K562 (cell line): ENCODE results near the gene IPO11. TPM values are rescaled to one million over a fixed set of nuclear protein-coding genes. Genes with fewer than 3 reads are reported as not detected.

ENCODE experiments used
- CCAR2 ChIP-seq: fragments of 200-400 bp; formaldehyde crosslinking; IDR thresholded peaks from 2 replicates; pipeline ENCODE4 v1.6.1; 2017; ENCODE audit warnings: mild to moderate bottlenecking, low read depth, low read length
- CSDE1 ChIP-seq, 2 experiments: fragments of 450-650 bp; IDR thresholded peaks; 2 replicates each; pipeline ENCODE4 v1.6.1; 2016; ENCODE audit warnings: mild to moderate bottlenecking in 1 of 2
- ELK3 ChIP-seq: fragments of 450-650 bp; formaldehyde crosslinking; IDR thresholded peaks from 2 replicates; pipeline ENCODE4 v1.4.0; 2020; ENCODE audit warnings: mild to moderate bottlenecking
- EWSR1 ChIP-seq: fragments of 450-650 bp; IDR thresholded peaks from 2 replicates; pipeline ENCODE4 v1.6.1; 2018; ENCODE audit warnings: borderline replicate concordance, mild to moderate bottlenecking, low read depth, moderate library complexity; ENCODE audit not compliant: partially characterized antibody
- FOXO4 ChIP-seq: fragments of 450-650 bp; formaldehyde crosslinking; IDR thresholded peaks from 2 replicates; pipeline ENCODE4 v1.4.0; 2020; ENCODE audit warnings: mild to moderate bottlenecking, moderate library complexity
- GTF2A2 ChIP-seq: IDR thresholded peaks from 2 replicates; pipeline ENCODE4 v1.6.1; 2016; ENCODE audit warnings: mild to moderate bottlenecking, missing genetic modification characterization, missing compliant biosample characterization
- KAT7 ChIP-seq: sonication (generic); formaldehyde crosslinking; IDR thresholded peaks from 2 replicates; pipeline ENCODE4 v1.8.0; 2022; ENCODE audit warnings: missing genetic modification reagents, mild to moderate bottlenecking, borderline replicate concordance
- MLLT1 ChIP-seq, 2 experiments: fragments of 450-650 bp; IDR thresholded peaks; 2 replicates each; pipeline ENCODE4 v1.6.1; 2016
- NR1H2 ChIP-seq: sonication (generic); formaldehyde crosslinking; IDR thresholded peaks from 2 replicates; pipeline ENCODE4 v1.4.0; 2020; ENCODE audit warnings: mild to moderate bottlenecking, missing genetic modification reagents
- PML ChIP-seq: IDR thresholded peaks from 2 replicates; pipeline ENCODE4 v1.6.1; 2012; ENCODE audit warnings: low read length, inconsistent platforms
- TRIM24 ChIP-seq, 2 experiments: fragments of 450-650 bp; IDR thresholded peaks; 2 replicates each; pipeline ENCODE4 v1.6.1; 2016
- ZNF316 ChIP-seq: fragments of 450-650 bp; IDR thresholded peaks from 2 replicates; pipeline ENCODE4 v1.6.1; 2016
- ZNF318 ChIP-seq, 2 experiments: fragments of 450-650 bp; IDR thresholded peaks; 2 replicates each; pipeline ENCODE4 v1.6.1; 2016; ENCODE audit warnings: mild to moderate bottlenecking in 2 of 2, borderline replicate concordance in 1 of 2, low read depth in 1 of 2, moderate library complexity in 1 of 2
- polyA plus RNA-seq, 8 experiments: library from polyadenylated mRNA; depleted of rRNA in 4 of 8; stranded (reverse) in 5 of 8; unstranded in 3 of 8; fragments of >200 nt; fragmentation: Nextera tagmentation in 2 of 8; fragmentation: Illumina TruSeq in 1 of 8; extraction: Ambion mirVana in 2 of 8; extraction: Trizol in 1 of 8; gene quantifications; 2 replicates each; pipeline versions ENCODE4 v1.2.1 to v1.2.3, GENCODE V29; 2011 to 2014; ENCODE audit warnings: inconsistent platforms in 1 of 8, missing spikeins in 1 of 8
- total RNA-seq, 7 experiments: library from RNA; depleted of rRNA in 6 of 7; stranded (reverse); fragments of >200 nt in 6 of 7; fragmentation: Illumina TruSeq in 2 of 7; extraction: Trizol in 2 of 7; gene quantifications; 2 replicates each; pipeline versions ENCODE4 v1.2.1 to v1.2.3, GENCODE V29; 2011 to 2021; ENCODE audit warnings: low replicate concordance in 1 of 7

IPO11 gene
- total and polyA plus RNA-seq, 9 of the 15 experiments (the other 6 are each of a cell fraction or from before 2014, with no cell fraction given) = 38.7 to 96.0 (median 70.9) TPM

DNA sequence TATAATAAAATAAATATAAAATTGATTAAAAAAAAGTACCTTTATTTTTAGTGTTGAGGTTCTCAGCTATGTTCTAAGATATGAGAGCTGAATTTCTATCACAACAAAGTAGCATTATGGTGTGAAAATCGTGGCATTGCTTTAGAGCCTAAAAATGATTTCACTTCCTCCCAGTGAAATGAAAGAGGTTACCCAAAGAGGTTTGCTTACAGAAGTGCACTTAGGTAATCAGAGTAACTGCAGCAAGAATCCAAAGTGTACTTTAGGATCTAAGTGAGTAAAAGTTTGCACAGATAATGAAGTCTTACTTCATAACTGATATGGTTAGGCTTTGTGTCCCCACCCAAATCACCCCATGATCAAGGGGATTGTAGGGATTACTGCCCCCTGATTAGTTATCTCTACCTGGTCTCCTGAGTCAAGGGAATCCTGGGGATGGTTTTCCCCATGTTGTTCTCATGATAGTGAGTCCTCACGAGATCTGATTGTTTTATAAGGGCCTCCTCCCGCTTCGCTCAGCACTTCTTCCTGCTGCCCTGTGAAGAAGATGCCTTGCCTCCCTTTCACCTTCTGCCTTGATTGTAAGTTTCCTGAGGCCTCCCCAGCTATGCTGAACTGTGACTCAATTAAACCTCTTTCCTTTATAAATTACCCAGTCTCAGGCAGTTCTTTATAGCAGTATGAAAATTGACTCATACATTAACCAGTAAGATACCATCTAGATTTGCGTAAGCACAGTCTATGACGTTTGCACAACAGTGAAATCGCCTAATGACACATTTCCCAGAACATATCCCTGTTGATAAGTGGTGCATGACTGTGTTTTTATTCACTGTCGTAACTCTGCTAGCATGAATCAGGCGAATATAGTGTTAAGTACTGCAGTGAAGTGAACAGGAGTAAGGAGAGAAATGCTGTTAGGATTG is 125.7 kb downstream of the IPO11 start (continued):
- TF ChIP-seq CSDE1 (IDR thresholded peaks at IDR 0.05) (no peak), MLLT1 (IDR thresholded peaks at IDR 0.05) (no peak), GTF2A2 (tag) (no peak), KAT7 (CRISPR knock-in tag) (no peak), CCAR2 (no peak), NR1H2 (CRISPR knock-in tag) (no peak), EWSR1 (no peak), ELK3 (CRISPR knock-in tag) (no peak), TRIM24 (IDR thresholded peaks at IDR 0.05) (peak; percentile 79 to 87), ZNF318 (IDR thresholded peaks at IDR 0.05; ENCODE audit: borderline replicate concordance in 1 of 2, low read depth in 1 of 2) (peak in 1 of 2 experiments; percentile 55; a peak in 1 of 4 replicates), PML (no peak), ZNF316 (peak; percentile 84), FOXO4 (CRISPR knock-in tag) (no peak)
